SU-DHL-6 (cell line): ENCODE results near the gene TBX6.

Experiments used
- CTCF ChIP-seq: fragments of 200-600 bp; sonication (generic); IDR thresholded peaks from one replicate; pipeline ENCODE4 v1.5.1; 2017; ENCODE audit warnings: antibody characterized with exemption, mild to moderate bottlenecking, low read length, moderate library complexity; ENCODE audit not compliant: insufficient read depth, poor library complexity, severe bottlenecking
- EZH2phosphoT487 ChIP-seq: fragments of 200-600 bp; sonication (generic), shearing (Covaris generic); conservative IDR thresholded peaks from 2 replicates; pipeline ENCODE4 v1.6.1; 2018; ENCODE audit warnings: mild to moderate bottlenecking, antibody characterized with exemption, low read length, moderate library complexity, mixed read lengths

DNA sequence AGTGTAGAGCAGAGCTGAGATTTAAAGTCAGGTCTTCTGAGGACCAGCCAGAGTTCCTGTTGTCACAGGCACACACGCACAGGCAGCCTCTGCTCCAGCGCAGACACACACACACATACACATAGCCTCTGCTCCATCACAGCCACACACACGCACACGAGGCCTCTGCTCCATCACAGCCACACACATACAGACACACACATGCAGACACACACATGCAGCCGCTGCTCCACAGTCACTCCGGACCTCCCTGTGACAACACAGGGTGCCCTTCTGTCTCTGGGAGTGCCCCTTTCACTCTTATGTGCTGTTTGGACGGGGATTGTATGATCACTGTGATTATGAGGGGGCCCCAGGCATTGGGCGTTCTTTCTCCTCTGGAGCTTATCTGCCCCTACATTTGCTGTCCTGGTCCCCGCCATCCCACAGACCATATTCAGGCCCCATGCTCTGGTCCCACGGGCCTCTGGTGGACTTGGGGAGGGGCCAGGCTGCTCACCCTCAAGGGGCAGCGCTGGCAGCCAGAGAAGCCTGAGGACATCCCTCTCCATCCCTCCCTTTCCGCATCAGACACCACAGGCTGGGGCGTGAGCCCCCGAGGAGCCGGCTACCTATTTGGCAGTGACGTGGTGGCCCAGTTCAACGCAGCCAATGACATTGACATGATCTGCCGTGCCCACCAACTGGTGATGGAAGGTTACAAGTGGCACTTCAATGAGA lies 7.5 kb downstream of the TBX6 start:
- TF ChIP-seq CTCF (no peak), EZH2phosphoT487 (no peak)
